HepG2 (cell line): ENCODE data around the gene ARRDC1. TPM values are rescaled to one million over a fixed set of nuclear protein-coding genes. Genes with fewer than 3 reads are reported as not detected.

Experiments
- ETV5 ChIP-seq: IDR thresholded peaks from 2 replicates; pipeline ENCODE4 v1.6.1; 2018; ENCODE audit warnings: missing biosample characterization, missing genetic modification reagents, inconsistent platforms, borderline replicate concordance
- ETV6 ChIP-seq: sonication (generic); formaldehyde crosslinking; conservative IDR thresholded peaks from 2 replicates; pipeline ENCODE4 v1.4.0; 2020; ENCODE audit warnings: missing genetic modification reagents
- GABPA ChIP-seq, 2 experiments: IDR thresholded peaks; 2 replicates each; pipeline ENCODE4 v1.6.1; 2011 to 2016; ENCODE audit warnings: low read depth in 2 of 2, low read length in 1 of 2, missing biosample characterization in 1 of 2, missing genetic modification characterization in 1 of 2
- PHF20 ChIP-seq: sonication (generic); formaldehyde crosslinking; IDR thresholded peaks from 2 replicates; pipeline ENCODE4 v1.5.0; 2020; ENCODE audit warnings: mild to moderate bottlenecking, missing genetic modification reagents
- RELA ChIP-seq: sonication (generic); formaldehyde crosslinking; IDR thresholded peaks from 2 replicates; pipeline ENCODE4 v1.4.0; 2020; ENCODE audit warnings: missing genetic modification reagents
- SCMH1 ChIP-seq: sonication (generic); formaldehyde crosslinking; IDR thresholded peaks from 2 replicates; pipeline ENCODE4 v1.9.0; 2021; ENCODE audit warnings: missing genetic modification reagents, mild to moderate bottlenecking, borderline replicate concordance
- TBP ChIP-seq: sonication (generic); formaldehyde crosslinking; IDR thresholded peaks from 2 replicates; pipeline ENCODE4 v1.5.0; 2020; ENCODE audit warnings: missing genetic modification reagents
- ZFP36L1 ChIP-seq: sonication (generic); formaldehyde crosslinking; IDR thresholded peaks from 2 replicates; pipeline ENCODE4 v1.8.0; 2022; ENCODE audit warnings: mild to moderate bottlenecking, missing genetic modification reagents, moderate library complexity
- ZNF12 ChIP-seq: sonication (generic); formaldehyde crosslinking; IDR thresholded peaks from 2 replicates; pipeline ENCODE4 v1.5.0; 2020; ENCODE audit warnings: missing genetic modification reagents
- ZNF235 ChIP-seq: sonication (generic); formaldehyde crosslinking; IDR thresholded peaks from 2 replicates; pipeline ENCODE4 v1.8.1; 2023; ENCODE audit warnings: mild to moderate bottlenecking, missing genetic modification reagents, borderline replicate concordance
- ZNF672 ChIP-seq: sonication (generic); formaldehyde crosslinking; IDR thresholded peaks from 2 replicates; pipeline ENCODE4 v1.8.1; 2022; ENCODE audit warnings: missing genetic modification reagents
- polyA plus RNA-seq, 8 experiments: library from polyadenylated mRNA; depleted of rRNA in 3 of 8; stranded (reverse) in 7 of 8; unstranded in 1 of 8; fragments of >200 nt; fragmentation: Illumina TruSeq in 4 of 8; extraction: Trizol in 4 of 8; gene quantifications; 2 replicates each; pipeline versions ENCODE4 v1.2.1 to v1.2.3, GENCODE V29; 2011 to 2016; ENCODE audit warnings: low read depth in 4 of 8, missing spikeins in 1 of 8, mixed read lengths in 1 of 8; ENCODE audit not compliant: insufficient read depth in 1 of 8
- total RNA-seq, 5 experiments: library from RNA; depleted of rRNA; stranded (reverse); fragments of >200 nt; fragmentation: Illumina TruSeq; extraction: Trizol; gene quantifications; 2 replicates each; pipeline ENCODE4 v1.2.3, GENCODE V29; 2016; ENCODE audit warnings: low read depth in 1 of 5
- TF ChIP-seq, protein P1 (sequence below): sonication (generic); formaldehyde crosslinking; IDR thresholded peaks from 2 replicates; pipeline ENCODE4 v1.8.1; 2023; ENCODE audit warnings: mild to moderate bottlenecking, inconsistent platforms, moderate library complexity, missing genetic modification reagents, borderline replicate concordance
- TF ChIP-seq, protein P2 (sequence below): sonication (generic); formaldehyde crosslinking; IDR thresholded peaks from 2 replicates; pipeline ENCODE4 v1.5.0; 2020; ENCODE audit warnings: mild to moderate bottlenecking, missing genetic modification reagents
- TF ChIP-seq, protein P3 (sequence below): sonication (generic); formaldehyde crosslinking; IDR thresholded peaks from 2 replicates; pipeline ENCODE4 v1.4.0; 2020; ENCODE audit warnings: mild to moderate bottlenecking, missing genetic modification reagents
- TF ChIP-seq, protein P4 (sequence below): sonication (generic); formaldehyde crosslinking; IDR thresholded peaks from 2 replicates; pipeline ENCODE4 v1.5.1; 2020; ENCODE audit warnings: mild to moderate bottlenecking, missing genetic modification reagents, moderate library complexity
- TF ChIP-seq, protein P5 (sequence below): sonication (generic); formaldehyde crosslinking; IDR thresholded peaks from 2 replicates; pipeline ENCODE4 v1.8.1; 2023; ENCODE audit warnings: mild to moderate bottlenecking, missing genetic modification reagents
- TF ChIP-seq, protein P6 (sequence below): sonication (generic); formaldehyde crosslinking; IDR thresholded peaks from 2 replicates; pipeline ENCODE4 v1.9.0; 2021; ENCODE audit warnings: missing genetic modification reagents, borderline replicate concordance

ARRDC1 gene
- total and polyA plus RNA-seq, 2 of the 13 experiments (the other 11 are each of a cell fraction or from before 2014, with no cell fraction given), result 21.7 to 44.4 TPM

DNA sequence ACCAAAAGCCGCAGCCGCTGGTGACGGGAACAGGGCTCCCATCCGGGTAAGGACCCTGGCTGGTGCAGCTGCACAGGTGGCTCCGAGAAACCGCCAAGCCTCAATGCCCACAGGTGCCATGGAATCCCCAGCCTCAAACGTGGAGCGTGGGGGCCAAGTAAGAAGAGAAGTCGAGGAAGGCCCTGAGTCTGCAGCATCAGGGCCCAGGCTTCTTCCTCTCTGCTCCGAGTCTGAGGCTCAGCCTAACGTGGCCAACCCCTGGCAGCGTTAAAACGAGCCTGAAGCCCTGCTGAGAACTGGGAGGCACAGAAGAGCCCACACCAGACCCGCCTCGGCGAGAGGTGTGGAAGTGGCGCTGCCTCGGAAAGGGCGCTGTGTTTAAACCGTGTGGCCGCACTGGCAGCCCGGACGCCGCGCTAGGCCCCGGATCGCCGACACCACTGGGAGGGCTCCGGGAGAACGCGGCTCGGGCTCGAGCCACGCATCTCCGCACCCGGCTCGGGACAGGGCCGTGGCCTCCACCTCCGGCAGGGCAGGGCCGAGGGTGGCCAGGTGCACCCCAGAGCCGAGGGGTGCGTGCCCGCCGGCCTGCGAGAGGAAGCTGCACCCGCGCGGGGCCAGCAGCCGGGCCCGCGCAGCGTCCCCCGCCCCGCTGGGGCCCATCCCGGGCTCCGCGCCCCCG lies 15.9 kb upstream of the ARRDC1 start (continued):
- TF ChIP-seq ZNF672 (CRISPR knock-in tag), result no peak
- TF ChIP-seq, protein P1, sequence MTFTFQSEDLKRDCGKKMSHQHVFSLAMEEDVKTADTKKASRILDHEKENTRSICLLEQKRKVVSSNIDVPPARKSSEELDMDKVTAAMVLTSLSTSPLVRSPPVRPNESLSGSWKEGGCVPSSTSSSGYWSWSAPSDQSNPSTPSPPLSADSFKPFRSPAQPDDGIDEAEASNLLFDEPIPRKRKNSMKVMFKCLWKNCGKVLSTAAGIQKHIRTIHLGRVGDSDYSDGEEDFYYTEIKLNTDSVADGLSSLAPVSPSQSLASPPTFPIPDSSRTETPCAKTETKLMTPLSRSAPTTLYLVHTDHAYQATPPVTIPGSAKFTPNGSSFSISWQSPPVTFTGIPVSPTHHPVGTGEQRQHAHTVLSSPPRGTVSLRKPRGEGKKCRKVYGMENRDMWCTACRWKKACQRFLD (CRISPR knock-in tag), result no peak
- no peak for TF ChIP-seq ZNF235 (CRISPR knock-in tag)
- TF ChIP-seq, protein P2, sequence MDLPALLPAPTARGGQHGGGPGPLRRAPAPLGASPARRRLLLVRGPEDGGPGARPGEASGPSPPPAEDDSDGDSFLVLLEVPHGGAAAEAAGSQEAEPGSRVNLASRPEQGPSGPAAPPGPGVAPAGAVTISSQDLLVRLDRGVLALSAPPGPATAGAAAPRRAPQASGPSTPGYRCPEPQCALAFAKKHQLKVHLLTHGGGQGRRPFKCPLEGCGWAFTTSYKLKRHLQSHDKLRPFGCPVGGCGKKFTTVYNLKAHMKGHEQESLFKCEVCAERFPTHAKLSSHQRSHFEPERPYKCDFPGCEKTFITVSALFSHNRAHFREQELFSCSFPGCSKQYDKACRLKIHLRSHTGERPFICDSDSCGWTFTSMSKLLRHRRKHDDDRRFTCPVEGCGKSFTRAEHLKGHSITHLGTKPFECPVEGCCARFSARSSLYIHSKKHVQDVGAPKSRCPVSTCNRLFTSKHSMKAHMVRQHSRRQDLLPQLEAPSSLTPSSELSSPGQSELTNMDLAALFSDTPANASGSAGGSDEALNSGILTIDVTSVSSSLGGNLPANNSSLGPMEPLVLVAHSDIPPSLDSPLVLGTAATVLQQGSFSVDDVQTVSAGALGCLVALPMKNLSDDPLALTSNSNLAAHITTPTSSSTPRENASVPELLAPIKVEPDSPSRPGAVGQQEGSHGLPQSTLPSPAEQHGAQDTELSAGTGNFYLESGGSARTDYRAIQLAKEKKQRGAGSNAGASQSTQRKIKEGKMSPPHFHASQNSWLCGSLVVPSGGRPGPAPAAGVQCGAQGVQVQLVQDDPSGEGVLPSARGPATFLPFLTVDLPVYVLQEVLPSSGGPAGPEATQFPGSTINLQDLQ (CRISPR knock-in tag), result 0 out of 2 replicates have a peak, but pooled peaks have one; percentile 51
- TF ChIP-seq, protein P3, sequence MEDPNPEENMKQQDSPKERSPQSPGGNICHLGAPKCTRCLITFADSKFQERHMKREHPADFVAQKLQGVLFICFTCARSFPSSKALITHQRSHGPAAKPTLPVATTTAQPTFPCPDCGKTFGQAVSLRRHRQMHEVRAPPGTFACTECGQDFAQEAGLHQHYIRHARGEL (CRISPR knock-in tag), result no peak
- TF ChIP-seq ETV5, result no peak
- TF ChIP-seq, protein P4, sequence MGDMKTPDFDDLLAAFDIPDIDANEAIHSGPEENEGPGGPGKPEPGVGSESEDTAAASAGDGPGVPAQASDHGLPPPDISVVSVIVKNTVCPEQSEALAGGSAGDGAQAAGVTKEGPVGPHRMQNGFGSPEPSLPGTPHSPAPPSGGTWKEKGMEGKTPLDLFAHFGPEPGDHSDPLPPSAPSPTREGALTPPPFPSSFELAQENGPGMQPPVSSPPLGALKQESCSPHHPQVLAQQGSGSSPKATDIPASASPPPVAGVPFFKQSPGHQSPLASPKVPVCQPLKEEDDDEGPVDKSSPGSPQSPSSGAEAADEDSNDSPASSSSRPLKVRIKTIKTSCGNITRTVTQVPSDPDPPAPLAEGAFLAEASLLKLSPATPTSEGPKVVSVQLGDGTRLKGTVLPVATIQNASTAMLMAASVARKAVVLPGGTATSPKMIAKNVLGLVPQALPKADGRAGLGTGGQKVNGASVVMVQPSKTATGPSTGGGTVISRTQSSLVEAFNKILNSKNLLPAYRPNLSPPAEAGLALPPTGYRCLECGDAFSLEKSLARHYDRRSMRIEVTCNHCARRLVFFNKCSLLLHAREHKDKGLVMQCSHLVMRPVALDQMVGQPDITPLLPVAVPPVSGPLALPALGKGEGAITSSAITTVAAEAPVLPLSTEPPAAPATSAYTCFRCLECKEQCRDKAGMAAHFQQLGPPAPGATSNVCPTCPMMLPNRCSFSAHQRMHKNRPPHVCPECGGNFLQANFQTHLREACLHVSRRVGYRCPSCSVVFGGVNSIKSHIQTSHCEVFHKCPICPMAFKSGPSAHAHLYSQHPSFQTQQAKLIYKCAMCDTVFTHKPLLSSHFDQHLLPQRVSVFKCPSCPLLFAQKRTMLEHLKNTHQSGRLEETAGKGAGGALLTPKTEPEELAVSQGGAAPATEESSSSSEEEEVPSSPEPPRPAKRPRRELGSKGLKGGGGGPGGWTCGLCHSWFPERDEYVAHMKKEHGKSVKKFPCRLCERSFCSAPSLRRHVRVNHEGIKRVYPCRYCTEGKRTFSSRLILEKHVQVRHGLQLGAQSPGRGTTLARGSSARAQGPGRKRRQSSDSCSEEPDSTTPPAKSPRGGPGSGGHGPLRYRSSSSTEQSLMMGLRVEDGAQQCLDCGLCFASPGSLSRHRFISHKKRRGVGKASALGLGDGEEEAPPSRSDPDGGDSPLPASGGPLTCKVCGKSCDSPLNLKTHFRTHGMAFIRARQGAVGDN (CRISPR knock-in tag), result peak; percentile 61; the same call in 1 of the 2 replicates
- no peak for TF ChIP-seq TBP (CRISPR knock-in tag)
- TF ChIP-seq PHF20, result peak; percentile 44; the same call in 1 of the 2 replicates
- peak; percentile 83; the same call in 1 of the 2 replicates for TF ChIP-seq ZNF12 (CRISPR knock-in tag)
- TF ChIP-seq, protein P5, sequence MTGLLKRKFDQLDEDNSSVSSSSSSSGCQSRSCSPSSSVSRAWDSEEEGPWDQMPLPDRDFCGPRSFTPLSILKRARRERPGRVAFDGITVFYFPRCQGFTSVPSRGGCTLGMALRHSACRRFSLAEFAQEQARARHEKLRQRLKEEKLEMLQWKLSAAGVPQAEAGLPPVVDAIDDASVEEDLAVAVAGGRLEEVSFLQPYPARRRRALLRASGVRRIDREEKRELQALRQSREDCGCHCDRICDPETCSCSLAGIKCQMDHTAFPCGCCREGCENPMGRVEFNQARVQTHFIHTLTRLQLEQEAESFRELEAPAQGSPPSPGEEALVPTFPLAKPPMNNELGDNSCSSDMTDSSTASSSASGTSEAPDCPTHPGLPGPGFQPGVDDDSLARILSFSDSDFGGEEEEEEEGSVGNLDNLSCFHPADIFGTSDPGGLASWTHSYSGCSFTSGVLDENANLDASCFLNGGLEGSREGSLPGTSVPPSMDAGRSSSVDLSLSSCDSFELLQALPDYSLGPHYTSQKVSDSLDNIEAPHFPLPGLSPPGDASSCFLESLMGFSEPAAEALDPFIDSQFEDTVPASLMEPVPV (CRISPR knock-in tag), result no peak
- TF ChIP-seq SCMH1 (CRISPR knock-in tag), result no peak
- no peak for TF ChIP-seq RELA (CRISPR knock-in tag)
- TF ChIP-seq ZFP36L1, result no peak
- no peak for TF ChIP-seq ETV6
- no peak for TF ChIP-seq GABPA (IDR thresholded peaks at IDR 0.05; ENCODE audit: low read depth, low read length)
- TF ChIP-seq GABPA (CRISPR knock-in tag; IDR thresholded peaks at IDR 0.05; ENCODE audit: low read depth), result no peak
- TF ChIP-seq, protein P6, sequence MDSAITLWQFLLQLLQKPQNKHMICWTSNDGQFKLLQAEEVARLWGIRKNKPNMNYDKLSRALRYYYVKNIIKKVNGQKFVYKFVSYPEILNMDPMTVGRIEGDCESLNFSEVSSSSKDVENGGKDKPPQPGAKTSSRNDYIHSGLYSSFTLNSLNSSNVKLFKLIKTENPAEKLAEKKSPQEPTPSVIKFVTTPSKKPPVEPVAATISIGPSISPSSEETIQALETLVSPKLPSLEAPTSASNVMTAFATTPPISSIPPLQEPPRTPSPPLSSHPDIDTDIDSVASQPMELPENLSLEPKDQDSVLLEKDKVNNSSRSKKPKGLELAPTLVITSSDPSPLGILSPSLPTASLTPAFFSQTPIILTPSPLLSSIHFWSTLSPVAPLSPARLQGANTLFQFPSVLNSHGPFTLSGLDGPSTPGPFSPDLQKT (CRISPR knock-in tag), result no peak
